Measurements from ENCODE around the gene PPARG.
"Not testable (repeated sequence)": the region's sequence is repeated elsewhere in the genome, so short reads cannot be mapped to it uniquely, and the experiment has no call there.

The PPARG gene

DNA sequence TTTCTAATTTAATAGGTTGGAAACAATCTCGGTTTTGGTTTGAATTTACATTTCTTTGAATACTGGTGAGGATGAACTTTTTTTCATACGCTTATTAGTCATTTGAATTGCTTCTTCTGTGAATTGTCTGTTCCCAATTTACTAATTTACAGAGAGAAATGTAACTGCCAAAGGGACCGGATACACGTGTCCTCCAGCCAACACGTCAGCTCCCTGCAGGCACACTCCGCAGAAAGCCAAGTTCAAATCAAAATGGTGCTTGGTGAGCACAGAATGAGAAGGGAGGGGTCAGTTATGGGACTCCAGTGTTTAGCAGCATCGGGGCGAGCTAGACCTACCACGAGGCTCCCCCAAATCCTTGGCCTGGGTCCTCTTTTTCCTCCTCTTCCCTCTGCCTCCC is 184.6 kb downstream of the PPARG start:
- in situ Hi-C loops (cut with MboI; ENCODE audit: low sequenced_read_pairs) = no loop called here

DNA sequence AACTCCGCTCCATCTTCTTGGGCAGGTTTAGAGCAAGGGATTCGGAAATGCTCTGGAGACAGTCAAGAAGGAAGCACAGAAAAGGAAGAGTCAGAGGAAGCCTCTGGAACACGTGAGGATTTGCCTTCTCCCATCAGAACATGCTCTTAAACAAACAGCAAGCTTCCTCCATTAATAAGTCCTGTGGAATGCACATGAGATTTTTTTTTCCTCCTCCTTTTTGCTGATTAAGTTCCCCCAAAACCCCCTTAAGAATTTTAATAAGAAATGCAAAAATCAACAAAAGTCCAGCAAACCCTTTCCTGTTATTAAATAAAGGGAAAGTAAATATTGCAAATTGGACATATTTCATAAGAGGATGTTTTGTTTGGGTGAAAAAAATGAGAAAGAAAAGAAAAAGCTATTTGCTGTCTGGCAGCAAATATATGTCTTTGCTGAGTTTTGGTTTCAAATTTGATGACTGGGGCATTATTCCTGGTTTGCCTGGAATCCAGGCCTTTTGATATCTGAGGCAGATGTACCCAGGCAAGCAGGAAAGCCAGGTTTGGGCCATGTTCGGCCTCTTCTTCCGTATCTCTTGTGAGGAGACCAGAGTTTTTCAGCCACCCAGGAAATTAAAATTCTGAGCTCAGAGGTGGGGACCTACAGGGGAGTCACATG is 187.5 kb downstream of the PPARG start:
- in situ Hi-C loops (cut with MboI; ENCODE audit: low sequenced_read_pairs) = no loop called here

DNA sequence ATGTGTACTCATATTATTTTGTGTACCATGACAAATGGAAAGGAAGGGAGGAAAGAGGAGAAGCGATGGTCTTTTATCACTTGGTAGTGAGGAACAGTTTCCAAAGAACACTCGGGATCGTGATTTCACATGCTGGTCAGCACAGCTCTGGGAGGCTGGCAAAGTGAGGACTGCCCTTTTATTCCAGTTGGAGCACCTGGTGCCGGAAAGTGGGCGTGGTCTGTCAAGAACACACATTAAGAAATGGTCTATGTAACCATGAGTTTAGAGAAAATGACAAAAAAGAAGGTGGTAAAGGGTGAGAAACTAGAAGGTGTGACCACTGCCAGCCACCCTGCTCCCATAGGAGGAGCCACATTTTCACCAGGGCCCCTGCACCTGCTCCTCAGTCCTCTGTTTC is 188.4 kb downstream of the PPARG start:
- in situ Hi-C loops (cut with MboI; ENCODE audit: low sequenced_read_pairs) = no loop called here

DNA sequence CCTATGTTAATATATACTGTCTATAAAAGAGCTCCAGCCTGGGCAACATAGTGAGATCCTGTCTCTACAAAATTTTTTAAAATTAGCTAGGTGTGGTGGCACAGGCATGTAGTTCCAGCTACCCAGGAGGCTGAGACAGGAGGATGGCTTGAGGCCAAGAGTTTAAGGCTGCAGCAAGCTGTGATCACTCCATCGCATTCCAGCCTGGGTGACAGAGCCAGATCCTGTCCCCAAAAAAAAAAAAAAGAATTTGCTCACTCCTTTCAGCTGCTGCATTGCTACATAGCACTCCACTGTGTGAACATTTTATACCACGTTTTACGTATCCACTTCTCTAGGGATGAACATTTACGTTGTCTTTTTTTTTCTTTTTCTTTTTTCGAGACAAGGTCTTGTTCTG is 189.5 kb downstream of the PPARG start:
- in situ Hi-C loops (cut with MboI; ENCODE audit: low sequenced_read_pairs) = no loop called here

DNA sequence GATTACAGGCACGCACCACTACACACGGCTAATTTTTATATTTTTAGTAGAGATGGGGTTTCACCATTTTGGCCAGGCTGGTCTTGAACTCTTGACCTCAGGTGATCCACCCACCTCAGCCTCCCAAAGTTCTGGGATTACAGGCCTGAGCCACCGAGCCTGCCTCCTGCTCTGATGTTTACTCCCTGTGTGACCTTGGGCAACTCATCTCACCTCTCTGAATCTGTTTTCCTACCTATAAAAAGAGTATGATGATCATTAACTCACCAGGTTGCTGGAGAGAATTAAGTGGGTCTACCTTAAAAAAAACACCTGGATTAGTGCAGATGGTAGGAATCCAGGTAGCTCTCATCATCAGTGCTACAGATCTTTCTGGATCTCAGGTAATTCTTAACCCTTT is 190.3 kb downstream of the PPARG start:
- in situ Hi-C loops (cut with MboI; ENCODE audit: low sequenced_read_pairs) = not testable (repeated sequence)

DNA sequence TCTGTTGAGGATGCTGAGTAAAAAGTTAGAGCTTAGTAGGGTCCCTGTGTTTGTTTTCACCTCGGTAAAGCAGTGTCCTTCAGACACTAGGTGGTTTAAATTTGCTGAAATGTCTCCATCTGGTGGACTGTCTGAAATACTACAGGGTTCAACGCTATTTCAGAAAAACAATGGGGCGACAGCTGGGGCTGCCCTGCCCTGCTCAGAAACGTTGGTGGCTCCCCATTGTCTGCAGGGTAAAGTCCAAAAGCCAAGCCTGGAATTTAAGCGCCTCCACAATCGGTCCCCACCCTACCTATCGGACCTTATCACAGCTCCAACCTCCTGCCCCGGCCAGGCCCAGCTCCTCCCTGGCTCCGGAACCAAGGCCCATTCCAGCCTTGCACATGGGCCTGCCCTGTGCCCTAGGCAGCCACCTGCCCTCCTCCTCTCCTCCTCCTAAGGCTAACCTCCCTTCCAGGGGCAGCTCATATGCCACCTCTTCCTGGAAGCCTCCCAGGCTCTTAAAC is 191.1 kb downstream of the PPARG start:
- in situ Hi-C loops (cut with MboI; ENCODE audit: low sequenced_read_pairs) = loop anchor here (5.0 kb wide), 1 partner anchor 343 kb away; no protein-coding TSS in a partner anchor

DNA sequence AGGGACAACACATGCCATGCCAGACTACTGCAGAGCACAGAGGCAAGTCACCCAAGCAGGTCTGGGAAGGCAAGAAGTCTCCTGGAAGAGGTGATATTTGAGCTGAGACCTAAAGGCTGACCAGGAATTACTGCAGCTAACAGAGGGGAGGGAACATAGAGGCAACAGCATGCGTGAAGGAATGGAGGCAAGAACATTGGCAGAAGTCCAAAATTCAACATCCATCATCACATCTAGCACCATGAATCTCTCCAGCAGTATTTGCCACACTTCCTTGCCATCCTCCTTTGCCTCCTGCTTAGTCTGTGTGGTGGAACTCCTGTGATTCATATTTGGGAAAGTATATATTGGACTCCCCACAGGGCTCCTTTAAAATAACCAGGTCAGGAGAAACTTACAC is 194.5 kb downstream of the PPARG start:
- in situ Hi-C loops (cut with MboI; ENCODE audit: low sequenced_read_pairs) = loop anchor here (5.0 kb wide), 1 partner anchor 346 kb away; no protein-coding TSS in a partner anchor

DNA sequence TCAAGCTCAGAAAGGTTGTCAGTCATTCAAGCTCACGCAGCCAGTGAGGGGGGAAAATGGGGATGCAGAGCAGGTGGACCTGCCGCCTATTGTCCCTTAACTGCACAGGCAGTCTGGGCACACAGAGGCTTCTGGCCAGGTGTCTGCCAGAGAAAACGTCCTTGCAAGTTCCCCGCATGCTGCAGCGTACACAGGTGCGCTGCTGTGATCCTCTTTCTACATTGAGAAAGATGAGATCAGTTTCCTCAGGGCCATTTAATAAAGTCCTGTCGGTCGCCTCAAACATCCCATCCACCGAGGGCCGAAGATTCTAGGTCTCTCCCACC is 195.0 kb downstream of the PPARG start:
- in situ Hi-C loops (cut with MboI; ENCODE audit: low sequenced_read_pairs) = loop anchor here (5.0 kb wide), 1 partner anchor 347 kb away; no protein-coding TSS in a partner anchor

Measured in HL-60/S4 (cell line).